ENCODE results near the gene PTCD1.
"Not testable (repeated sequence)": the region's sequence is repeated elsewhere in the genome, so short reads cannot be mapped to it uniquely, and the experiment has no call there.

Gene PTCD1

DNA sequence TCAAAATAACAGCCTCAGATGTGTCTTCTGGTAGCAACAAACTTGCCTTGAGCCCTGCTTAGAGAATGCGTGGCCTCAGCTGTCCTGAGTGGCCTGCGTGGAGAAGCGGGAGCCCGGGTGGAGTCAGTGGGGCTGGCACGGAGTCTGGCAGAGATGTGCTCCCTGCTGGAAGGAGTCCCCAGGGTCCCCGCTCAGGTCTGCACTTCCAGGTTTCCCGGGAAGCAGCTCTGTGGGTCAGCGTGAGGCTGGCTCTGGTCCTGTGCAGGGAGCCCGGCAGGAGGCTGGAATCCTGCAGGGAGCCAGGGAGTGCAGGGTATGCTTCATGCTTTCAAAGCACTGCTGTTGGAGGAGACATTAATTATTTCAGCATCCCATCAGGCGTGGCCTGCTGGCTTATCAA lies 10.3 kb upstream of the PTCD1 start:
- no peak for FAIRE-seq

DNA sequence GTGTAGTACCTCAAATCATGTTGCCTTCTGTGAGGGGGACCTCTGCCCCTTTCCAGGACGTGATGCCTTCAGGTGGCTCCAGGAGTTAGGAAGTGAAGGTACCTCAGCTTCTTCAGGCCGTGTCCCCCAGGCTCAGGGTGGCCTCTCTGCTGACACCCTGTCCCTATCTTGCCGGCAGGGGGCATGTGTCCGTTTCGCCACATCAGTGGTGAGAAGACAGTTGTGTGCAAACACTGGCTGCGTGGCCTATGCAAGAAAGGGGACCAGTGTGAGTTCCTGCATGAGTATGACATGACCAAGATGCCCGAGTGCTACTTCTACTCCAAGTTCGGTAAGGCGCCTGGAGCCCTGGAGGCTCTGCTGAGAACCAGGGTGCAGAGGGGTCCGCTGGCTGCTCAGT lies 9.3 kb upstream of the PTCD1 start:
- no peak for FAIRE-seq

DNA sequence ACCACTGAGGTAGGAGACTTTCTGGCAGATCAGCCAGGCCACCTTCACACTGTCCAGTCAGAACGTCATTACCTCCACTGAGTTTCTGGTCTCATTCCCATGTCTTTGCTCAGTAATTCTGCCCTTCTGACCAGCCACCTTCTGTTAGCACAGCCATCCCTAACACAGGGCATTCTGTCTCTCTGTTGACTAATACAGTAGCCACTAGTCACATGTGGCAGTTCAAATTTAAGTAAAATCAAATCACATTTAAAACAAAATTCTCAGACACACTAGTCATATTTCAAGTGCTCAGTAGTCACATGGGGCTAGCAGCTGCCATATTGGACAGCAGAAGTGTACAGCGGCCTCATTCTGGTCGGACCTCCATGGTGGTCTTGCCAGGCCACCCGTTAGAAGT lies 7.5 kb upstream of the PTCD1 start:
- FAIRE-seq = no peak

DNA sequence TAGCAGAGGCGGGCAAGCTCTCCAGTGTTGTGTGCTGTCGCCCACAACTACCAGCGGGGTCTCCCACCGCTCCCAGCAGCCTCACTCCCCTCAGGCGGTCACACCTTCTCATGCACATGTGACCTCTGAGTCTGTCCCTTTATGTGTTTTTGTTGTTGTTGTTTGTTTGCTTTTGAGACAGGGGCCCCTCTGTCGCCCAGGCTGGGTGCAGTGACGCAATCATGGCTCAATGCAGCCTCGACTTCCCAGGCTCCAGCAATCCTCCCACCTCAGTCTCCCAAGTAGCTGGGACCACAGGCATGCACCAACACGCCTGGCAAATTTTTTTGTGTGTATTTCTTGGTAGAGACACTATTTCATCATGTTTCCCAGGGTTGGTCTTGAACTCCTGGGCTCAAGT lies 1.6 kb upstream of the PTCD1 start:
- FAIRE-seq = no peak

DNA sequence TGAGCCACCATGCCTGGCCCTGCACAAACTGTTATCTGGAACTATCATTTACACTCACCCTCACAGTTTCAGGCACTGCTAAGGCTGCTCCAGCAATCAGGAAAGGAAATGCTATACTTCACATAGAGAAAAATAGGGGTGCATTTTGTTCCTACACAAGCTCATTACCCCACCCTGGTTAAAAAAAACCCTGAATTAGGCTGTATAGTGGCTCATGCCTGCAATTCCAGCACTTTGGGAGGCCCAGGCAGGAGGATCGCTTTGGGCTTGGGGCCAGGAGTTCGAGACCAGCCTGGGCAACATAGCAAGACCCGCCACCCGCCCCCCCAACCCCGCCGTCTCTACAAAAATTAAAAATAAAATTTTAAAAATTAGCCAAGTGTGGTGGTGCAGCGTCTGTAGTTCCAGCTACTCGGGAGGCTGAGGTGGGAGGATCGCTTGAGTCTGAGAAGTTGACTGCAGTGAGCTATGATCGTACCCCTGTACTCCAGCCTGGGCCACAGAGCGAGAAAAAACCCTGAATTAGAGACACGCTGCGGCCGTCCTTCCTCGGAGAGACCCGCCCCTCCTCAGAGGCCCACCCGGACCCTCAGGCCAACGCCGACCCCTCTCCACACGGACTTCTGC lies 539 bp downstream of the PTCD1 start:
- no peak for FAIRE-seq

DNA sequence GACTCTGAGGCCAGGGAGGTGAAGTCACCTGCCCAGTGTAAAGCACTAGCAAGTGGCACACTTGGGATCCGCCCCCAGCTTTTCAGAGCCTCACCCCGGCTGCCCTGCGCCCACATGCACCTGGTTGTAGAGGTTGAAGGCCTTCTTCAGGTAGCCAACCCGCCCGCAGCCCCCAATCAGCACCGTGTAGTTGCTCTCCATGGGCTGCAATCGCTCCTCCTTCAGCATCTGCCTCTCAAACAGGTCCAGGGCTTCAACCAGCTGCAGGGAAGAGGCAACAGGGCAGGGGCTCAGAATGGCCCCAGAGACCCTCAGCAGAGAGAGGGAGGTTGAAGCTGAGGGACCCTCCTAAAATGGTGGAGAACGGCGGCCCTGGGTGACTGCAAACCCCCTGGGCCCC lies 5.4 kb downstream of the PTCD1 start:
- FAIRE-seq = no peak

DNA sequence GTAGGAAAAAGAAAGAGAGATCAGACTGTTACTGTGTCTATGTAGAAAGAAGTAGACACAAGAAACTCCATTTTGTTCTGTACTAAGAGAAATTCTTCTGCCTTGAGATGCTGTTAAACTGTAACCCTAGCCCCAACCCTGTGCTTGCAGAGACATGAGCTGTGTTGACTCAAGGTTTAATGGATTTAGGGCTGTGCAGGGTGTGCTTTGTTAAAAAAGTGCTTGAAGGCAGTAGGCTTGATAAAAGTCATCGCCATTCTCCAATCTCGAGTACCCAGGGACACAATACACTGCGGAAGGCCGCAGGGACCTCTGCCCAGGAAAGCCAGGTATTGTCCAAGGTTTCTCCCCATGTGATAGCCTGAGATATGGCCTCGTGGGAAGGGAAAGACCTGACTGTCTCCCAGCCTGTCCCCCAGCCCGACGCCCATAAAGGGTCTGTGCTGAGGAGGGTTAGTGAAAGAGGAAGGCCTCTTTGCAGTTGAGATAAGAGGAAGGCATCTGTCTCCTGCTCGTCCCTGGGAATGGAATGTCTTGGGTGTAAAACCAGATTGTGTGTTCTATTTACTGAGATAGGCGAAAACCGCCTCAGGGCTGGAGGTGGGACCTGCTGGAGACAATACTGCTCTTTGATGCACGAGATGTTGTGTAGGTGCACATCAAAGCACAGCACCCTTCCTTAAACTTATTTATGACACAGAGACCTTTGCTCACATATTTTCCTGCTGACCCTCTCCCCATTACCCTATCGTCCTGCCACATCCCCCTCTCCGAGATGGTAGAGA lies 6.7 kb downstream of the PTCD1 start:
- FAIRE-seq = not testable (repeated sequence)

DNA sequence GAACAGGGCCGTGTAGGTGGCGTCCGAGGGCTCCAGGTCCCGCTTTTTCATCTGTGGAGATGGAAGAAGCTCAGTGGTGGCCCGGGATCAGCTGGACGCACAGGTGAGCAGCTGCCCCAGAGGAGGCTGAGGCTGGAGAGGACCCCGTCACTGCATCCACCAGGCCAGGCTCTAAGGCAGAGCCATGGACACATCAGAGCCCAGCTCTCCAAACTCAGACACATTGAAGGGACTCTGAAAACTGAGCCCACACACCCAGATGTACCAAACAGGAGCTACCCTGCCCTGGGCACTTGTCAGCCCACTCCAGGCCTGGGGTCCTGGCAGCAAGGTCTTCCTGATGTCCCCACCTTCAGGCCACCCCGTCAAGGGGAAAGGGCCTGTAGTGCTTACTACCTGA lies 8.8 kb downstream of the PTCD1 start:
- FAIRE-seq = no peak

DNA sequence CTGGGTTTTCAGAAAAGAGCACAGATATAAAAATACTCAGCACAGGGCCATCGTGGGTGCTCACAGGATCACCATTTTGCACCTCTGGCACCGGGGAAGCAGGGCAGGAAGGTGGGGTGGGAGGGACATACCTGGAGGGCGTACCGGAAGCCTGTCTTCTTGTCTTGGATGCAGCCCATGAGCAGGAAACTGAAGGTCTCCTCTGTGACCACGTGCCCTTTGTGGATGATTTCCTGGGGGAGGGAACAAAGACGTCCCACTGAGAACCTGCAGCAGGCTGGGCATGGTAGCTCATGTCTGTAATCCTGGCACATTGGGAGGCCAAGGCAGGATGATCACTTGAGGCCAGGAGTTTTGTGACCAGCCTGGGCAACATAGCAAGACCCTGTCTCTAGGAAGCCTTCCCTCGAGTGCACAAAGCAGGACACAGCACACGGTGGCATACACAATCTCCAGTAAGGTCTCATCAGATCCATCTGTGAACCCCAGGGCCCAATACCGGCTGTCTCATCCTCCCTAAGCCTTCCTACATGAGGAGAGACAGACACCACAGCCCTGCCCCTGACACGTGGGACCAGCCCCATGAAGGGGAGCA lies 9.5 kb downstream of the PTCD1 start:
- no peak for FAIRE-seq

DNA sequence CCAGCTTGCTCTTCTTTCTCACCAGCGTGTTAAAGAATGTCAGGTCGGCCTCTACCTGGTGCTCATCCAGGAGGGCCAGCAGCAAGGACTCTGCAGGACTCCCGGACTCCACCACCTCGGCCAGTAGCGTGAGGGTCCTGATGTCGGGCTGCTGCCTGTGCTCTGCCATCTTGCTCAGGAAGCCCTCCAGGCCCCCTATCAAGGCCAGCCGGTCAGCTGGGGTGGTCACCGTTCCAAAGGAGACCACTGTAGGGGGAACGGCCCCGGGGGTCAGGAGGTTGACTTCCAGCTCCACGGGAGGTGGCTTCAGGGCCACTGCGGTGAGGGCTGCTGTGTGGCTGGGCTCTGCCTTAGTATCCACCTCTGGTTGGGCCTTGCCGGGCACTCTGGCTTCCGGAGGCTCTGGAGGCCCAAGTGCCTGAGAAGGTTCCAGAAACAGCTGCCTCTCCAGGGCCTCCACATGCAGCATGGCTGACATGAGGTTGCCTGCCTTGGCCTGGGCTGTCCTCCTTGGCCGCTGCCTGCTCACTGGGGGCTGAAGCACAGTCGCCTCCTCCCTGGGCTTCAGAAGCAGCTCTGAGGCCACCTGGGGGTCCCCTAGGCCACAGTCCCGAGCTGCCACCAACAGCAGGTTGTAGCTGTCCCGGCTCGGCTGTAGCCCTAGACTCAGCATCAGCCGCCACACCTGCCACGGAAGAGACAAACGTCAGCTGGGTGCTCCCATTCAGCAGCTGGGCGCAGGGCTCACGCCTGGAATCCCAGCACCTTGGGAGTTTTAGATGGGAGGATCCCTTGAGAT lies 13.5 kb downstream of the PTCD1 start:
- no peak for FAIRE-seq

DNA sequence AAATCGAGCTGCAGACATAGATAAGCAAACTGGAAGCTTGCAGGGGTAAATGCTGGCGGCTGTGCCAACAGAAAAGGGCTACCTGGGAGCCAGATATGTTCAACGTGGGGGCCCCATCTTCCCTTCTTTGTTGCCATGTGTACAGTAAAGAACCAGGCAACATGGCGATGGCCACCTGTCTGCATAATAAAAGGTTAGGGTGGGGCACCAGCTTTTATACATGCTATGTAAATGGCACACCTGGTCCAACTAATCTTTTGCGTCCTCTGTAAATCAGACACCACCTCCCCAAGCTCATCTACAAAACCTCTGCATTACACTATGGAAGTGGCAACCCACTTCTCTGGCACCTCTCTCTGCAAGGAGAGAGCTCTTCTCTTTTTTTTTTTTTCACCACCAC lies 16.0 kb downstream of the PTCD1 start:
- no peak for FAIRE-seq

DNA sequence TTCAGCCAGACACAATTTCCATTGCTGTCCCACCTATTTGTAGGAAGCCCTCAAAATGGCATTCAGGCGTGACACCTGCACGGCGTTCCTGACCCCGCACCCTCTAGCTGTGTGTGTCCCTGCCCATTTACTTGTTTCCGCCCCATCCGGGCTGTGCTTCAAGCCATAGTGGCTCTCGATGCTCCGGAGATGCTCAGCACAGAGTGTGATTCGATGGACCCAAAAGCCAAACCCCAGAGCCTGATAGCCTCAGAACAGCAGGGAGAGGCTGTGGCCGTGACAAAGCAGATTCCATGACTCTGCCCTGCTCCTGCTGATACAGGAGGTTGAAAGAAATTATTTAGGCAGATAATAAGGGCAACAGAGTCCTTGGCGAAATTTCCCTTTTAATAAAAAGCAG lies 16.4 kb downstream of the PTCD1 start:
- FAIRE-seq = no peak

DNA sequence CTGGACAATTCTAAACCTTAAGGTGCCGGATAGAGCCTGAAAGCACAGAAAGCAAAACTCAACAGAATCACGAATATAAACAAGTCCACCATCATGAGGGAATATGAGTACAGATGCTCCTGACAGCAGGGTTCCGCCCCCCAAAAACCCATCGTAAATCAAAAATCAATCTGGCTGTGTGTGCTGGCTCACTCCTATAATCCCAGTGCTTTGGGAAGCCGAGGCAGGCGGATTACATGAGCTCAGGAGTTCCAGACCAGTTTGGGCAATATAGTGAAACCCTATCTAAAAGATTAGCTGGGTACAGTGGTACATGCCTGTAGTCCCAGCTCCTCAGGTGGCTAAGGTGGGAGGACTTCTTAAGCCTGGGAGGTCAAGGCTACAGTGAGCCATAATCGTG lies 17.6 kb downstream of the PTCD1 start:
- no peak for FAIRE-seq

DNA sequence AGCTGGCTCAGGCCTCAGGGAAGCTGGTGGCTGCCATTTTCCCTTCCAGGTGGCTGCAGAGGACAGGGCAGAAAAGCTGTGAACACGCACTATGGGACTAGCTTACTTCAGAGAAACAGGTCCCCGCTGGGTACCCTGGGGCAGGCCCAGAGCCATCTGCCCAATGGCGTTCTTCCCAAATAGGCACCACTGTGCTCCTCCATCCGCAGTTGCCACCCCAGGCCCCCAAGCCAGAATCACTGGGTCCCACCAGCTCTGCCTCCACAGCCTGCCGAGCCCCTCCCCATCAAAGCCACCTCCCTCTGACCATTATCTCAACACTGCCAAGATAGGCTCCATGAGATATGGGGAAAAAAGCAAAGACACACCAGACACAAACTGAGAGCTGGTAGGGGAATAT lies 18.4 kb downstream of the PTCD1 start:
- no peak for FAIRE-seq

DNA sequence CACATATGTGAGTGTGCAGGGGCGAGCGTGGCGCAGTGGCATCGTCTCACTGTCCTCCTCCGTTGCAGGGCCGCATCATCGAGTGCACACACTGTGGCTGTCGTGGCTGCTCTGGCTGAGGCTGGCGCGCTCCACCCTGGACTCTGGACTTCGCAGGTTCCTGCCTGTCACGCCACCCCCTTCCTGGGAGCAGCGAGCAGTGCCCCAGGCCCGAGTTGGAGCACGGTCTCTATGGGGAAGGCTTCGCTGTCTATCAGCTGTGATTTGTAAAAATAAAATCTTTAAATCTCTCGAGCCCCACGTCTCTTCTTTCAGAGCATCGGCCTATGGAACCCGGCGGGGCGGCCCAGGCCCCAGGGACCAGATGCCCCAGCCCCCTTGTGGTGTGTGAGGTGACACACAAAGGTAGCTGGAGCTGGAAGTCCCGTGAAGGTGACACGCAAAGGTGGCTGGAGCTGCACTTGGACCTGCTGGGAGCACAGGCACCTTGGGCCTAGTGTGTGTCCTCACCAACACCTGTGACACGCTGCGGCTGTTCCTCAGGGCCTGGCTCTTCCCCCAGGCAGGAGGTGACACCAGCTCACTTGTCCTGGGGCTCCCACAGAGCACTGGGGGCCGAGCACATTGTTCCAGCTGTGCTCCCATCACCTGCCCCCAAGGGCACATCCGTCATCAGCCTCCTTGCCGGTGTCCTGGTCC lies 19.1 kb downstream of the PTCD1 start:
- FAIRE-seq = no peak

DNA sequence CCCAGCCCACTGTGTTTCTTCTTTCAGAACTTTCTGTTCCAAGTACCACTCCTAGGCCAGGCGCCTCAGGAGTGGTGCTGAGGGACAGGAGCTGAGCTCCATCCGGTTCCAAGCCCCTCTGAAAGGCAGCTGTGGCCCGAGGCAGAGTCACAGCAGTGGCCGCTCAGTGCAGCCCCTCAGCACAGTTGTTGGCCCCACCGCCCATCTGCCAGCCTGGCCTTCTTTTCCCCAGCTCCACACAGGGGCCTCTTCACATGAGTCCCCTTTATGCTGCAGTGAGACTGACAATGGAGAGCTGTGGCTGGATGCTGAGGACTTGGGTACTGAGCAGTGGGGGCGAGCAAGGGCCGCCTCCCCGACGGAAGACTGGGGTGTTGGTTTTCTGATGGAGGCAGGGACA lies 20.3 kb downstream of the PTCD1 start:
- no peak for FAIRE-seq

DNA sequence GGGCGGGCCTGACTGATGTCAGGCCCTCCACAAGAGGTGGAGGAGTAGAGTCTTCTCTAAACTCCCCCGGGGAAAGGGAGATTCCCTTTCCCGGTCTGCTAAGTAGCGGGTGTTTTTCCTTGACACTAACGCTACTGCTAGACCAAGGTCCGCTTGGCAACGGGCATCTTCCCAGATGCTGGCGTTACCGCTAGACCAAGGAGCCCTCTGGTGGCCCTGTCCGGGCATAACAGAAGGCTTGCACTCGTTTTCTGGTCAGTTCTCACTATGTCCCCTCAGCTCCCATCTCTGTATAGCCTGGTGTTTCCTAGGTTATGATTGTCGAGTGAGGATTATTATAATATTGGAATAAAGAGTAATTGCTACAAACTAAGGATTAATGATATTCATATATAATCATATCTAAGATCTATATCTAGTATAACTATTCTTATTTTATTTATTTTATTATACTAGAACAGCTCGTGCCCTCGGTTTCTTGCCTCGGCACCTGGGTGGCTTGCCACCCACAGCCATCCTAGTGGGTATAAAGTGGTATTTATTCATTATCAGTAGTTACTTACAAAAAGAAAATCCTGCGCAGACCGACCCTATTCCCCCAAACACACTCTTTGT lies 23.0 kb downstream of the PTCD1 start:
- not testable (repeated sequence) for FAIRE-seq

DNA sequence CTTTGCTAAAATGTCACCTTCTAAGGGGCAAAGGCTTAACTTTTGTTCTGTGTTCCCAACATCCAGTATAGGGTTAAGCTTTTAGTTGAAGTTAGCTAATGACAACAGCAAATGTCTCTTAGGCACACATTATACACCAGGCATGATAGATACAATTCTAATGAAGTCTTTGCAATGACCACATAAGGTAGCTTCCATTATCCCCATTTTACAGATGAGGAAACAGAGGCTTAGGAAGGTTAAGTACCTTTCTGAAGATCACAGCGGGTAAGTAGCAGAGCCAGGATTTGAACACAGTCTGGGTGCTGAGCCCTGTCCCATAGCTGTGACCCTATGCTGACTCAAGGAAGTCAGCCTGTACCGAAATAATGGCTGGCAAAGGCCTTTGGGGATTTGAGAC lies 28.0 kb downstream of the PTCD1 start:
- no peak for FAIRE-seq

DNA sequence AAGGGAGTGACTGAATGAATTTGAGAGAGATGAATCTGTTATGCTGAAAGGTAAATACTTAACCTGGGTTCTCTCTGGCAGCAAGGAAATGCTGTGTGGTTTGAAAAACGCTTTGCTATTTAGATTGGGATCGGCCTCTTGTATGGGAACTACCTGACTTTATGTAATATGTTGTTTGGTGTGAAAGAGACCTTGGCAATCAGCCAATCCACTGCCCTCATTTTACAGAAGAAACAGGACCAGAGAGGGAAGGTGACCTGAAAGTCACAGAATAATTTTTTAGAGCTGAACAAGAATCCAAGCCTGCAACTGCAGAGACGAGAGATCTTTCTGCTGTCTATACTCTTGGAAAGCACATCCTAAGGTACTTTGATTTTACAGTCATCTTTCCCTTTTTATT lies 28.8 kb downstream of the PTCD1 start:
- no peak for FAIRE-seq

DNA sequence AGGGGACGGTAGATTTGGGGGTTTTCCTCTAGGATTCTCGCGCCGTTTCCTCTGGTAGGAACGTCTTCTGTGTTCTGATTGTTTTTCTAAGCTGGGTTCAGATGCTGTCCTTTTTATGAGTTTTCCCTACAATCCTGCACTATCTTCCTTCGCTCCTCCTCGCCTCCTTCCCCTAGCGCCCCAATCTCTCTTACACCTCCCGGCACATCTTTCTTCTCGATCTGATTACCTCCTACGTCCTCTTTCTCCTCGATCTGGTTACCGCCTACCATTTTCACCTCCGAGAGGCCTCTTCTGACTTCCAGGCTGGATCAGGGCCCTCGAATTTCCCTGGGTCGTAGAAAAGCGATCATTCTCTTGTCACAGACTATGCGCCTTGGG lies 29.4 kb downstream of the PTCD1 start:
- FAIRE-seq = no peak

DNA sequence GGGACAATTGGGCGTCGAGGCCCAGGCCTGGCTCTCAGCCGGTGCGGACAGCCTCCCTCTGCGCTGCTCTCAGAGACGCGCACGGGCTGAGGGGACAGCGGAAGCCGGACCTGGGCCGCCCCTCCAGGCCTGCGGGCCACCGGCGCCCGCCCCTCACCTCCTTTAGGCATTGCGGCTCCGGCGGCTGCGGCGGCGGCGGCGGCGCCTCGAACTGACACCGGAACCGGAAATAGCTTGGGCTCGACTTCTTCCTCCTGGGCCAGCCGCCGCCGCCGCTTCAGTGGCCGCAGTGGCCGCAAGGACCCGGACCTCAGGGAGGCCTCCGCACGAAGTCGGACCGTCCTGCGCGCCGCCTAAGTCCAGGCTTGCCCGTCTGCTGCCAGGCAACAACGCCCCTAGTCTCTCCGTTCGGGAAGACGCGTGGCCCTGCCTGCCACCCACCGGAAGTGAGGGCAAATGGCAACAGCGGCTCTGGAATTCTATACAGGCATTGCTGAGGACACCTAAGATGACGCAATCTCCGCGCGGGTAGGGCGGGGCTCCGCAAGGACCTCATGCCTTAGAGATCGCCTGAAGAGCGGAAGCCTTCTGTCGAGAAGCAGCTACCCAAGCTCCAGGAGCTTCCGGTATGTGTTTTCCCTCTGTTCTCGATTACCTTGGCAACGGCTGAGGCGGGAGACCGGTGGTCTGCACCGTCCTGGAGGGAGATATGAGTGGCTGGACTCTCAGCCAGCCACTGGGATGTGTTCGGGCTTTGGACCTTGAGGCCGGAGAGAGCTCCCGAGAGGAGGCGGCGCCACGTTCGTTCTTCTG lies 30.0 kb downstream of the PTCD1 start, which contains the start of the genes BUD31 and PDAP1:
TSS of gene BUD31 (plus strand) at position 591 of the 813 bp plus-strand sequence. CDS start 2,124 bp downstream, outside the sequence.
TSS of gene PDAP1 (minus strand) at position 219 of the 813 bp plus-strand sequence. CDS start at position 170, 49 bp downstream.
- FAIRE-seq = no peak
